Measurements from ENCODE around the gene ZNF787.
A peak's percentile ranks its signal among the peaks of the same experiment; 100 is the strongest.

The ZNF787 gene

GRCh38 chr19:56087647-56088496, 33.2 kb downstream of the ZNF787 start:
- DNase-seq (ENCODE audit: low spot score): no peak

- DNase-seq (ENCODE audit: low spot score): no peak
Measured at GRCh38 chr19:56086671-56087430, 34.2 kb downstream of the ZNF787 start.

- no peak for DNase-seq (ENCODE audit: low spot score)
Measured at GRCh38 chr19:56085571-56086275, 35.4 kb downstream of the ZNF787 start.

- no peak for DNase-seq (ENCODE audit: low spot score)
Measured at GRCh38 chr19:56084835-56085536, 36.1 kb downstream of the ZNF787 start.

GRCh38 chr19:56083668-56084067, 37.4 kb downstream of the ZNF787 start:
- DNase-seq (ENCODE audit: low spot score): no peak

- DNase-seq (ENCODE audit: low spot score): peak; percentile 91
Measured at GRCh38 chr19:56080669-56081401, 40.3 kb downstream of the ZNF787 start.

- DNase-seq (ENCODE audit: low spot score): no peak
Measured at GRCh38 chr19:56079609-56080008, 41.5 kb downstream of the ZNF787 start.

- DNase-seq (ENCODE audit: low spot score): peak; percentile 70
Measured at GRCh38 chr19:56076498-56076897, 44.6 kb downstream of the ZNF787 start.

GRCh38 chr19:56071151-56071550, 49.9 kb downstream of the ZNF787 start:
- DNase-seq (ENCODE audit: low spot score): no peak

- DNase-seq (ENCODE audit: low spot score): no peak
Measured at GRCh38 chr19:56069642-56070041, 51.5 kb downstream of the ZNF787 start.

- DNase-seq (ENCODE audit: low spot score): peak; percentile 93
Measured at GRCh38 chr19:56066152-56067023, 54.7 kb downstream of the ZNF787 start.

GRCh38 chr19:56053596-56053995, 67.5 kb downstream of the ZNF787 start:
- DNase-seq (ENCODE audit: low spot score): no peak
